GM18508 (cell line): ENCODE measurements around the gene NPTX1.

Experiments
- ATAC-seq: cut with Tn5 transposase; IDR thresholded peaks from one replicate; pipeline ENCODE4 v1.9.1; 2021; ENCODE audit warnings: moderate number of reproducible peaks; ENCODE audit not compliant: insufficient read depth, unreplicated experiment

NPTX1 gene

GRCh38 chr17:80447790-80448189, 28.6 kb downstream of the NPTX1 start:
- no peak for ATAC-seq

GRCh38 chr17:80446645-80447405, 29.6 kb downstream of the NPTX1 start:
- ATAC-seq, result no peak

- ATAC-seq, result no peak
Measured at GRCh38 chr17:80445726-80446110, 30.7 kb downstream of the NPTX1 start.

- ATAC-seq, result no peak
Measured at GRCh38 chr17:80445007-80445725, 31.2 kb downstream of the NPTX1 start.

GRCh38 chr17:80444644-80444979, 31.8 kb downstream of the NPTX1 start:
- ATAC-seq, result no peak

GRCh38 chr17:80443916-80444643, 32.3 kb downstream of the NPTX1 start:
- no peak for ATAC-seq

GRCh38 chr17:80443498-80443897, 32.9 kb downstream of the NPTX1 start:
- no peak for ATAC-seq

GRCh38 chr17:80442764-80443163, 33.6 kb downstream of the NPTX1 start:
- no peak for ATAC-seq

- no peak for ATAC-seq
Measured at GRCh38 chr17:80442323-80442659, 34.1 kb downstream of the NPTX1 start.

GRCh38 chr17:80441598-80442322, 34.6 kb downstream of the NPTX1 start:
- ATAC-seq, result no peak

GRCh38 chr17:80441133-80441578, 35.3 kb downstream of the NPTX1 start:
- ATAC-seq, result no peak

- ATAC-seq, result no peak
Measured at GRCh38 chr17:80439499-80439898, 36.9 kb downstream of the NPTX1 start.

GRCh38 chr17:80438806-80439205, 37.6 kb downstream of the NPTX1 start:
- ATAC-seq, result no peak

- no peak for ATAC-seq
Measured at GRCh38 chr17:80437532-80437931, 38.9 kb downstream of the NPTX1 start.

GRCh38 chr17:80433916-80434666, 42.3 kb downstream of the NPTX1 start:
- ATAC-seq, result no peak

GRCh38 chr17:80432961-80433550, 43.4 kb downstream of the NPTX1 start:
- no peak for ATAC-seq

GRCh38 chr17:80432350-80432955, 44.0 kb downstream of the NPTX1 start:
- ATAC-seq, result no peak

GRCh38 chr17:80431246-80432195, 44.9 kb downstream of the NPTX1 start:
- ATAC-seq, result no peak
